HG03064 (cell line): Measurements from ENCODE around the gene THAP2.
A peak's percentile ranks its signal among the peaks of the same experiment; 100 is the strongest.

Source experiments
- ATAC-seq: cut with Tn5 transposase; IDR thresholded peaks from one replicate; pipeline ENCODE4 v1.9.1; 2021; ENCODE audit warnings: low read depth; ENCODE audit not compliant: unreplicated experiment

The THAP2 gene

GRCh38 chr12:71663561-71664410 is at the start of gene THAP2, which contains the start of gene ZFC3H1:
Gene THAP2 (plus strand): TSS chr12:71664301. CDS start chr12:71664510, 209 bp downstream.
Gene ZFC3H1 (minus strand): TSS chr12:71663848. CDS start chr12:71663610, 238 bp downstream.
- peak; percentile 94 for ATAC-seq

- no peak for ATAC-seq
These were observed 42.2 kb upstream of the THAP2 start for GRCh38 chr12:71621938-71622337.

DNA sequence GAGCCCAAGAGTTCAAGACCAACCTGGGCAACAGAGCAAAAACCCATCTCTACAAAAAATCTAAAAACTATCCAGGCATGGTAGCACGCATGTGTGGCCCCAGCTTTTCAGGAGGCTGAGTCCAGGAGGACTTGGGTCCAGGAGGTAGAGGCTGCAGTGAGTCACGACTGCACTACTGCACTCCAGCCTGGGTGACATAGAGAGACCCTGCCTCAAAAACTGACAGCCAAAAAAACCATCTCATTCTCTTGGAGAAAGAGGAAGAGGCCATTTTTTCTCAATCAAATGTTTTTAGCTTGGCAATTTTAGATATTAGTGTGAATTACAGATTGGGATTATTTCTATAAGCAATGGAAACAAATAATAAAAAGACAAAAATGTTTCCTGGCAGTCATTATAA is 38.6 kb upstream of the THAP2 start:
- no peak for ATAC-seq

DNA sequence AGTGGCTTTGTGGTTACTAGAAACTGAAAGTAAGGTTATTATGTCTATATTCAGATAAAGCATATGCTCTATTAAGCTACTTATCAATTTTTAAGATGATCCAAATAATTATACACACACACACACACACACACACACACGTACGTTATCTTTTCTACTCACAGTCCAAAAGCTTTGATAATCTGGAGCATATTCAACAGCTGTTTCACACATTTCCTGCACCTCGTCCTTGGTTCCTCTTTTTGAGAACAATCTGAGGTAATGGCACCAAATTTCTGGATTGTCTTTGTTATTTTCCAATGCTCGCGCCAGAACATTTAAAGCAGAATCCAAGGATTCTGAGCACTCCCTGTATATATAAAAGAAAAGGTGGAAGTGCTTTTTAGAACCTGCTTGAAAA is 38.0 kb upstream of the THAP2 start:
- ATAC-seq = no peak

DNA sequence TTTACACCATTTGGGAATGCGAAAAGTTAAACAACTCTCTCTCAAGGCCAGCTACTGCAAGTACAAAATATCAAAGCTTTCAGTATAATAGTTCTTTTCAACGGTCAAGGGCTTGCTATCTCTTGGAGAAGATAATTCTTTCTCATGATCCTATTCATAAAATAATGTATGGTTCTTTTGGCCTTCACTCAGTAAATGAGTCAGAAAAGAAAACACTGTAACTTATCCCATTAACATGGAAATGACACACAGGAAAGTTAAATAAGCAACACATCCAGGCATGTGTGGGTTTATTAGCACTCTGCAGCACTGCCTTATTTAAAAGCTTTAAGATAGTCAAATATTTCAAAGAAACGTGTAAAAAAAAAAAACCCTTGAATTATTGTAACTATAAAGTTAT is 37.3 kb upstream of the THAP2 start:
- ATAC-seq = no peak

DNA sequence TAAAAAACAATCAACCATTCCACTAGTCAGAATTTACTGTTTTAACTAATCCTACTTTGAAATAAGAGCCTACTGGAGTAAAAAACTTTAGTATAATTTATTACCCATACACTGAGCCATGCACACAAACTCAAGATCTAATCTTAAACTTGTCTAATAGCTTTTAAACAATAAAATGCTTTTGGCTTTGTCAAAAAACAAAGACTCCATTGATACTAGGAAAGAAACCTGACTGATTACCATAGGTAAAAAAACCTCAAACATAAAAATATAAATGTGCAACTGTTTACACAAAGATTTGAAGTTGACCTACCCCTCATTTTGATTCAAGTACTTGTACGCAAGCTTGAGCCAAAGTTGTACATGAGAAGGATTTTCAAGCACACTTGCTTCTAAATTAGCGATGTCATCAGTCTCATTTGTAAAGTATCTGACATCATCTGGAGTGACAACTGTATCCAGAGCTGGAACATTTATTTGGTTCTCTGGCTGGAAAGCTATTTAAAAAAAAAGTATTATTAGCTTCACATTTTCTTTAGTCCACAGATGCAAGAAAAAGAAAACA is 36.6 kb upstream of the THAP2 start:
- no peak for ATAC-seq

DNA sequence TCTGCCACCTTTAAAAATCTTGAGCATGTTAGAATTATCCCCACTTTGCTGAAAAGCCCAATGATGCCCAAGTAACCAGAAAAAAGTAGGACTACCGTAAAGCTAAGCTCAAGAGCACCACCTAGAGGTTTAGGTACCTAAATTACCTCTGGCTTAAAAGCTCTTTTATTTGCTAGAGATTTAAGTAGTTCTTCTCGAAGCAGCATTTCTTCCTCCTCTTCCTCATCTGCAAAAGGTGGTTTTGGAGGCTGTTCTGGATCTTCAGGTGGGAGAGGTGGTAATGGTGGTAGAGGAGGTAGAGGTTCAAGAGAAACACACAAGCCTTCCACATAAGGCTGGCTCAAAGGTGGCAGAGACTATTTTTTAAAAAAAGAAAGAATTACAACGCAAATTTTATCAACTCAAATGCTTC is 27.4 kb upstream of the THAP2 start:
- no peak for ATAC-seq

DNA sequence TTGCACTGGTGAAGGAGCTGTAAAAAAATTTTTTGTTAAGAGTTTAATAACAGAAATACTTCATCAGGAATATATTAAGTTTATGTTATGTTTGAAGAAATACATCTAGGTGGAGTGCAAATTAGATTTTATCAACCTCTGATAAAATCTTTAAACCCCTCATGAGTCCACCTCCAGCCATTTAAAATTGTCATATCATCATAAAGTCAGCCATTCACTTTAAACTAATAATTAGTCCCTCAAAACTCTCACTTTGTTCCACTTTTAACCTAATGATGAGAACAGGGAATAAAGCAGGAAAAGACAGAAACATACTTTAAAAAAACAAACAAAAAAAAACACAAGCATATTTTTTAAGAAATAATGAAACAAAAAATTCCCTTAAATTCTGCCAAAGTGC is 25.6 kb upstream of the THAP2 start:
- no peak for ATAC-seq

DNA sequence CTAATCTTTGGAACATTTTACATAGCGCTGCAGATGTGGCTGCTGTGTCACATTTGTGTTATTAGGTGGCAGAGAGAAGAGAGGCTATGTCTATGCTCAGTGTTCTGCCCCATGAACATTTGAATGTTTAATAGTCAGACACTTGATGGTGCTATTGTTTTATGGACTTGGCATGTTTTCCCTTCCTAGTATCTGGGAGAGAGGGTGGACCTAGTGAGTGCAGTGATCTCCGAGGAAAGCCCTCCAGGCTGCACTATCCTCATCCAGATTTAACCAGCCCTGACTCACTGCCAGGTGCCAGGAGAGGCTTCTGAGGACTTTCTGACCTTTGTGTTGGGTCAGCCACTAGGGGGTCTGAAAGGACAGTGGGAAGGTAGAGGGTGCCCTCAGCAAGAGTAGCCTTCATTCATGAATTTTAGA is 24.8 kb upstream of the THAP2 start:
- ATAC-seq = no peak

- no peak for ATAC-seq
These were observed 23.8 kb upstream of the THAP2 start for GRCh38 chr12:71640316-71640715.

GRCh38 chr12:71641390-71641789 is 22.7 kb upstream of the THAP2 start:
- no peak for ATAC-seq

DNA sequence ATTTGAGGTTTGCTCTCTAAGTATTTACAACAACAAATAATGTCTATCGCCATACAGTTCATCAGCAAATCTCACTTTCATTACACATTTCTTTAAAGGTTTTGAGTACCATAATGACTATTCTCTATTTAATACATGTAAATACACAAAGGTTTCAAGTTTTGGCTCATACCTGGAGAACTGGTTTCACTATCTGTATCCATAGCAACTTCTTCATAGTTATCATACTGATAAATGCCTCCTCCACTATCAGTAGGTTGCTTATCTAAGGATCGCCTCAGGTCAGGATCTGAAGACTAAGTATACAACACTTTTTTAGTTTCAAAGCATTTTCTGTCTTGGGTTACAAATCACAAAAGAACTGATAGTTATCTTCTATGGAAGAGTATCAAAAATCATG is 21.8 kb upstream of the THAP2 start:
- ATAC-seq = no peak

GRCh38 chr12:71645268-71645667 is 18.8 kb upstream of the THAP2 start:
- ATAC-seq = no peak

- no peak for ATAC-seq
These were observed 17.6 kb upstream of the THAP2 start for GRCh38 chr12:71646512-71646911.

DNA sequence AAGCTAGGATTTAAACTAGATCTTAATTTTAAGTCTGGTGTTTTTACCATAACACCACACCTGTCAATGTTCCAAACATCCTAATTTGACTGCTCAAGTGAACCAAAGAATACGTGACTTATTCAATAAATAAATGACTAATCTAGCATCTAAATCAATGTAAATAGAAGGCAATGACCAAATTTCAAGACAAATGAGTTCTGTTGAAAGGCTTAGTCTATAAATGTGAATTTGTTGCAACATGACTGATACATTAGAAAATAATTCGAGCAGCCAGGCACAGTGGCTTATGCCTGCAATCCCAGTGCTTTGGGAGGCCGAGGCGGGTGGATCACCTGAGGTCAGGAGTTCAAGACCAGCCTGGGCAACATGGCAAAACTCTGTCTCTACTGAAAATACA is 15.6 kb upstream of the THAP2 start:
- ATAC-seq = no peak

DNA sequence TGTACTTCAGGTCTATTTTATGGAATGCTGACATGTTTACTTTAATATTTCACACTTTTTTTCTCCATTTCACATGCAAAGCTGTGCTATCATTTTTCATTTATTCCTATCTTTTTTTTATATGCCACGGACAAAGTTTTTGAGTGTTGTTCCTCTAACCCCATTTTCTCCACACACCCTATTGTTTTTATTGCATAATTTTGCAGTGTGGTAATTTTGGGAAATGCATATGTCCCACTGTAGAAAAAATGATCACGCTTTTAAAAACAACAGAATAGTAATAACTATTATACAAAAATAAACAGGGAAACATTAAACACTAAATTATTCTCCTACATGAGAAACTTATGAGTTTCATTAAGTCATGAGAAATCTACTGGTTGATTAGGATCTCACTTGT is 14.7 kb upstream of the THAP2 start:
- no peak for ATAC-seq

DNA sequence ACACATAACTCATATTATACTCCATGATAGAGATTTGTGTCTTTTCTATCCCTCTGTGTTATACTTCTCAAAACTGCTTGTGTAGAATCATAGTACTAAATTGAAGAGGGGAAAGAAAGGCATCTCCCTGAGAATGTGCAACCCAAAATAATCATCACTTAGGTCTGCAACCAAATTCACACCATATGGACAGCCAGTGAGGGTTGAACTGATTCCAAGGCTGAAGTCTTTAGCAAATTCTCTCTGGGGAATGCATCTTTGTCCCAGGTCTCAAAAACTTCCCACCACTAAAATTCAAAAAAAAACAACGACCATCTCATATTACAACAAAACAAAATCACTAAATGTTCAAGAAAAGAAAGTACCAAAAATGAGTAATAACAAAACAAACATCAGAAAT is 11.4 kb upstream of the THAP2 start:
- no peak for ATAC-seq

- ATAC-seq = no peak
These were observed 11.0 kb upstream of the THAP2 start for GRCh38 chr12:71653137-71653536.

DNA sequence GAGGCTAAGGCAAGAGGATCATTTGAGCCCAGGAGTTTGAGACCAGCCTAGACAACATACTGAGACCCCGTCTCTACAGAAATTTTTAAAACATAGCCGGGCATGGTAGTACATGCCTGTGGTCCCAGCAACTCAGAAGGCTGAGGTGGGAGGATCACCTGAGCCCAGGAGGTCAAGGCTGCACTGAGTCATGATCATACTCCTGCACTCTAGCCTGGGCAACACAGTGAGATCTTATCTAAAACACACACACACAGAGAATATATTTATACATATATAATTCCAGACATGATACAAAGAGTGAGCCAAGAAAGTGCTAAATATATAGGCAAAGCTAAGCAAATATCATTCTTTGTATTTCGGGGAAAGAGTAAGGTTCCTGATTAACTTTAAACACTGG is 9.9 kb upstream of the THAP2 start:
- ATAC-seq = no peak

GRCh38 chr12:71655495-71655894 is 8.6 kb upstream of the THAP2 start:
- no peak for ATAC-seq

GRCh38 chr12:71655907-71656306 is 8.2 kb upstream of the THAP2 start:
- no peak for ATAC-seq

- ATAC-seq = no peak
These were observed 7.4 kb upstream of the THAP2 start for GRCh38 chr12:71656740-71657139.
